ENCODE measurements around the gene PPP4R3C.

PPP4R3C gene

DNA sequence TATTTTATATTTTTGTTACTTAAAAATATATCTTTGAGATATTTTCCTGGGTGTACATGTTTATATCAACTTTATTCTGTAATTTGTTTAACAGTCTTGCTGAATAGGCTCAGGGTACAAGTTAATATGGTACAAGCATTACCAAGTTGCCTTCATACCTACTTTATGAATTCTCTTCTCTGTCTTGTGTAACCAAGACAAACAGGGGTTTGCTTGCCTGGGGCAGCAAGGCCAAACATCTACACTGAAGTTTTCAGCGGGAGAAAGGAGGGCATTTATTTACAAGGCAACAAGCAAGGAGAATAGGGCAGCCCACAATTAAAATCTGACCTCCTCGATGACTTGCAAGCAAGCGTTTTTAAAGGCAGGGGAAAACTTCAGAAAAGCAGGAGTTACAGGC, 24.2 kb downstream of the PPP4R3C start:
- peaks cover 2% of the 10 kb centered on the region for H3K9me3 ChIP-seq (replicated peaks; ENCODE audit: low read length)
- no peak overlapping the region for H3K4me3 ChIP-seq (ENCODE audit: low read length)
- H3K4me2 ChIP-seq (ENCODE audit: low read length) = no peak overlapping the region
- H3K9ac ChIP-seq (ENCODE audit: low read depth, low read length) = no peak overlapping the region
- H3K36me3 ChIP-seq (ENCODE audit: insufficient read depth, low read length) = no peaks in the 10 kb centered on the region
- H3K4me1 ChIP-seq (ENCODE audit: control insufficient read depth, insufficient read depth, low read length) = no peaks in the 10 kb centered on the region
- no peaks in the 10 kb centered on the region for H3K27me3 ChIP-seq (ENCODE audit: control insufficient read depth, insufficient read depth, low read length)

DNA sequence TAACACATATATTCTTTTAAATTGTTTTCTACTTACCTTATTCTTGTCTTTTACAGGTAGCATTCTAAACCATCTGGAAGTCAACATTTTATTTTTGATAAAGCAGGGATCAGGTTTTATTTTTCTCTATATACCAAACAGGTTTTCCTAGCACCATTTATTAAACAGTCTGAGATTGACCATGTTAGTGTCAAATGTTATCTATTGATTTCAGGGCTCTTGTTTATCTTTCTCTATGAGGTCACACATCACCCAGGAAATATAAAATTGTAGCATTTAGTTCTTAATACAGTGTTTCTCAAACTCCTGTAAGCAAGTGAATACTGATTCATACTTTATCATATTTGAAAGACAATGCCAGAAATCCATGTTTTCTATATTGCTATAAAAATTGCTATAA, 28.1 kb downstream of the PPP4R3C start:
- no peaks in the 10 kb centered on the region for H3K36me3 ChIP-seq (ENCODE audit: insufficient read depth, low read length)
- no peaks in the 10 kb centered on the region for H3K4me1 ChIP-seq (ENCODE audit: control insufficient read depth, insufficient read depth, low read length)
- no peaks in the 10 kb centered on the region for H3K9me3 ChIP-seq (replicated peaks; ENCODE audit: low read length)
- no peaks in the 10 kb centered on the region for H3K27me3 ChIP-seq (ENCODE audit: control insufficient read depth, insufficient read depth, low read length)
- no peak overlapping the region for H3K4me2 ChIP-seq (ENCODE audit: low read length)
- H3K4me3 ChIP-seq (ENCODE audit: low read length) = no peak overlapping the region
- no peak overlapping the region for H3K9ac ChIP-seq (ENCODE audit: low read depth, low read length)

Data from skeletal muscle satellite cell (primary cell).